GM21381 (cell line): ENCODE measurements around the gene OXSR1.
"Not testable (repeated sequence)": the region's sequence is repeated elsewhere in the genome, so short reads cannot be mapped to it uniquely, and the experiment has no call there.

Experiments used
- ATAC-seq: cut with Tn5 transposase; IDR thresholded peaks from one replicate; pipeline ENCODE4 v1.9.1; 2021; ENCODE audit warnings: mild to moderate bottlenecking, moderate library complexity; ENCODE audit not compliant: unreplicated experiment

Gene OXSR1

DNA sequence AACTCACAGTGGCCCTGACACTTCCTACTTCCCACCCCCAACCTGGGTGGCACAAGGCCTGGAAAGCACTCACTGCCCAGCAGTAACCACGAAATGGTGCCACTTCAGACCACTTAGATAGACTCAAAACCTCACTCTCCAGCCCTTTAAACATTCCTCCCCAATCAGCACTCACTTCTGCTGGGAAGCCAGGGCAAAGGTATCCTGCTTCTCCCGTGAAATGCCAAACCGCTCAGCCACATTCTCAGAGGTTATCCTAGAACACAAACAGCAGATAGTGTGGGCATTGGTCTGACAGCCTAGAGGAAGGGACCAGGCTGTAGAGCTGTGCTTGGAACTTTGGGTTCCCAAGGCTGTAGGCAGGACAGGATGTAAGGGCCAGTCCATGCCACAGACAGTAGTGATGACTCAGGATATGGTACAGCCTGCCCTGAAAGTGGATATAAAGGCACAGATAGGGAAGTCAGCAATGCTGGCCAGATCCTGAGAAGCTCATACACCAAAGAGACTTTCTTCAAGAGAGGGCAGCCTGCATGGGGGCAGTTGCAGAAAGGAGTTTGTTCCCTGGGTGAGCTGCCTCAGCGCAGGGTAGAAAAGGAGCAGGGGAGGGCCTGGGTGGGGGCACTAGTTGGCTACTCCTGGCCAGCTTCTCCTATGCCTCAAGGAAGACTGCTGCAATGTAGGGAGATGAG, 37.6 kb upstream of the OXSR1 start:
- ATAC-seq = no peak

- ATAC-seq = no peak
Observed at GRCh38 chr3:38128303-38128655, 37.1 kb upstream of the OXSR1 start.

DNA sequence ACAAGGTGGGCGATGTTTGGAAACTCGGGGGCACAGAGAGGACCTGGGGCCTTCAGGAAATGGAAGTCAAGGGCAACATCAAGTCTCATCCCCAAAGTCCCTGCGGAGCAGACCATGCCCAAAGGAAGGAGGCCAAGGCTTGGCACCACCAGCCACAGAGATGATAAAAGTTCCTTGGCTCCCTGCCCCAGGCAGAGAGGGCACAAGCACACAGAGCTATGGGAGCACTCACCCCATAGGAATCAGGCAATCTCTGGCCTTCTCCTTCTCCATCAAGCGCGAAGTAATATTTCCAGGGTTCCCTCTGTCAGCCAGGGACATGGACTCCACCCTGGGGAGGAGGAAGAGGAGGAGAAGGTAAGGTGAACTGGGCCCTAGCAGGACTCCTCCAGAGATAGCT, 36.3 kb upstream of the OXSR1 start:
- ATAC-seq = no peak

- ATAC-seq = no peak
Observed at GRCh38 chr3:38130631-38131065, 34.7 kb upstream of the OXSR1 start.

- no peak for ATAC-seq
Observed at GRCh38 chr3:38131621-38132369, 33.5 kb upstream of the OXSR1 start.

DNA sequence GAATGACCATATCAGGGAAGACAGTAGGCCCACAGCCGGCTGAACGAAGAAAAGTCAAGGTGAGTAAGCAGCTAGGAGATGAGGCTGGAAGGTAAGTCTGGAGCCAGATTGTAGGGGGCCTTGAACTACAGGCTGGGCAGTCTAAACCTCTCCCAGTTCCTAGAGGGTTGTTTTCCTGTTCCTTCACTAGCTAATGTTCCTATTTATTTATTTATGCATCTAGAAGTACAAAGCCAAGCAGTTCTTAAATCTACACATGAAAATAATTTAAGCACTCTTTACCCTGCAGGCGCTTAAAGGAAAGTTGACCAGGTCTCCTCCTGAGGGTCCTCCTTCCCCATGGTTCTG, 32.2 kb upstream of the OXSR1 start:
- ATAC-seq = no peak

DNA sequence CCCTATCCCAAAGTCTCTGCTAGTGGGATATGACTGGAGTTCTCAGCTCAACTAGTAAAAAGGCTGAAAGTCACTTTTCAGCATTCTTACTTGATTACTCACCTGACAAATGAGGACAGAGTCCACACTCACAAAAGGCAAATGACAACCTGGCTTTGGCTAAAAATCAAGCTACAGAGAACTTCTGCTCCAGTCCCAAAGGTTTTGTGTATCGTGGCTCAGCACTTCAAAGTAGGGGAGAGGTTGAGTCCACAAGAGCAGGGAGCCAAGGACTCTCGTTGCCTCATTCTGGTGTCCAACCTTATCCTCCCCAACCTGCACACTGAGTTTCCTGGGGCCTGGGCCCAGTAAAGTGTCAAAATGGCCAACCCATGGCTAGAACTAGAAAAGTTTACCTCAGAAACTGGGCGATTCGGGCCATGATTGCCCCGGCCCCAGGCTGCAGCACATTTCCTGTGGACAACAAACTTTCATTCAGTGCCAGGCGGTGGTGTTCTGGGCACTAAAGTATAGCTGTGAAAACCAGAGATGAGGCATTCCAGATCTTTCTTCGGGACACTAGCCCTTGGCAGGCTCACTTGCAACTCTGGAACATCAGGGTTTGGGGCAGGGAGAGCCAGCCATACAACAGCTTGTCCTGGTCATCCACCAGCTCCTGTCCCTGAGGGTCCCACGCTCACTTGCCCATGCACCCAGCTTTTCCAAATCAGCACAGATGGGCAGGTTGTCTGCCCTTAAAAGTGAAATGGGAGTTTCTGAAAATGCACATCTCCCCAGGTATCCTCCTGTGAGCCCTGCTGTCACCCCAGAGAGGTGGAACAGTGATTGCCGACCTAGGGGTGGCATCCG, 31.6 kb upstream of the OXSR1 start:
- ATAC-seq = no peak

DNA sequence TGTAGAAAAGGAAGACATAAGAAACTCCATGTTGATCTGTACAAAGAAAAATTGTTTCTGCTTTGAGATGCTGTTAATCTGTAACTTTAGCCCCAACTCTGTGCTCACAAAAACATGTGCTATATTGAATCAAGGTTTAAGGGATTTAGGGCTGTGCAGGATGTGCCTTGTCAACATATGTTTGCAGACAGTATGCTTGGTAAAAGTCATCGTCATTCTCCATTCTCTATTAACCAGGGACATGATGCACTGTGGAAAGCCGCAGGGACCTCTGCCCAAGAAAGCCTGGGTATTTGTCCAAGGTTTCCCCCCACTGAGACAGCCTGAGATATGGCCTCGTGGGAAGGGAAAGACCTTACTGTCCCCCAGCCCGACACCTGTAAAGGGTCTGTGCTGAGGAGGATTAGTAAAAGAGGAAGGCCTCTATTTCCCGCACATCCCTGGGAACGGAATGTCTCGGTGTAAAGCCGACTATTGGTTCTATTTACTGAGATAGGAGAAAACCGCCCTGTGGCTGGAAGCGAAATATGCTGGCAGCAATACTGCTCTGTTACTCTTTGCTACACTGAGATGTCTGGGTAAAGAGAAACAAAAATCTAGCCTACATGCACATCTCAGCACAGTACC, 30.7 kb upstream of the OXSR1 start:
- not testable (repeated sequence) for ATAC-seq

DNA sequence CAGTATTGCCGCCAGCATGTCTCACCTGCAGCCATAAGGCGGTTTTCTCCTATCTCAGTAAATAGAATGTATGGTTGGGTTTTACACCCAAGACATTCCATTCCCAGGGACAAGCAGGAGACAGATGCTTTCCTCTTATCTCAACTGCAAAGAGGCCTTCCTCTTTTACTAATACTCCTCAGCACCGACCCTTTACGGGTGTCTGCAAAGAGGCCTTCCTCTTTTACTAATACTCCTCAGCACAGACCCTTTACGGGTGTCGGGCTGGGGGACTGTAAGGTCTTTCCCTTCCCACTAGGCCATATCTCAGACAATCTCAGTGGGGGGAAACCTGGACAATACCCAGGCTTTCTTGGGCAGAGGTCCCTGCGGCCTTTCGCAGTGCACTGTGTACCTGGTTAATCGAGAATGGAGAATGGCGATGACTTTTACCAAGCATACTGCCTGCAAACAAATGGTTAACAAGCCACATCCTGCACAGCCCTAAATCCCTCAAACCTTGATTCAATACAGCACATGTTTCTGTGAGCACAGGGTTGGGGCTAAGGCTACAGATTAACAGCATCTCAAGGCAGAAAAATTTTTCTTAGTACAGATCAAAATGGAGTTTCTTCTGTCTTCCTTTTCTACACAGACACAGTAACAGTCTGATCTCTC, 29.6 kb upstream of the OXSR1 start:
- ATAC-seq = not testable (repeated sequence)

- ATAC-seq = no peak
Observed at GRCh38 chr3:38136393-38136776, 29.0 kb upstream of the OXSR1 start.

DNA sequence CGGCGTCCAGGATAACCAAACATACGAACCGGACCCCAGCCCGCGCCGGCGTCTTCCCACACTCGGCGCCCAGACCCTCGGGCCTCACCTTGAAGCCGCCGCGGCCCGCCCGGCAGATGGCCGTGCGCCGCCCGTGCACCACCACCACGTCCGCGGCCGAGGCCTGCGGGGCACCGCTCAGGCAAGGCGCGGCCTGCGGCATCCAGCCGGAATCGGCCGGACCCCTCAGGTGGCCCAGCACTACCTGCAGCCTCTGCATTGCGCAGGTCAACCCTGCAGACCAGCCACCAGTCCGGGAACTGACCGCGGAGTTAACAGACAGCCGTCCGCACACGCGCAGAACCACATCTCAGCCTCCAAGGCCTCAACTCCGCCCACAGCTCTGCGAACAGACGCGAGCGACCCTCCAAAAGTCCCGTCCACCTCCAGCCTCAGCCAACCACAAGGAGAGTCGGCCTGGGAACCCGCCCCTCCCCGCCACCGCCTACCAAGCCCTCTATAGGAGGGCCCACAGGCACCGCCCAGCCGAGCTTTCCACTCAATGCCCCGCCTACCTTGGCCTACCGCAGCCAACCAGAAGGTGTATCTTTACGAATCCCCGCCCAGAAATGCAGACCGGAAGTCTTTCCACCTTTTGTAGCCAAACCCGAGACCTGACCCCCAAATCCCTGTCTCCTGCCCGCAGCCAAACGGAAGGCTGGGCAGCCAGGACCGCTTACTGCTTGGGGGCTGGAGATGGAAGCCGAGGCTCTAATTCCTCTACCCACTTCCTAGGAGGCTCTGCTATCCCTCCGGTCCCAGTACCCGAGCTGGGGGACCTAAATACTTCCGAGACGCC, 28.3 kb upstream of the OXSR1 start, which contains the start of gene ACAA1:
ACAA1 (minus strand) TSS at position 351 of the 838 bp plus-strand sequence; CDS start at position 259, 92 bp downstream.
- peak; percentile 87 for ATAC-seq

DNA sequence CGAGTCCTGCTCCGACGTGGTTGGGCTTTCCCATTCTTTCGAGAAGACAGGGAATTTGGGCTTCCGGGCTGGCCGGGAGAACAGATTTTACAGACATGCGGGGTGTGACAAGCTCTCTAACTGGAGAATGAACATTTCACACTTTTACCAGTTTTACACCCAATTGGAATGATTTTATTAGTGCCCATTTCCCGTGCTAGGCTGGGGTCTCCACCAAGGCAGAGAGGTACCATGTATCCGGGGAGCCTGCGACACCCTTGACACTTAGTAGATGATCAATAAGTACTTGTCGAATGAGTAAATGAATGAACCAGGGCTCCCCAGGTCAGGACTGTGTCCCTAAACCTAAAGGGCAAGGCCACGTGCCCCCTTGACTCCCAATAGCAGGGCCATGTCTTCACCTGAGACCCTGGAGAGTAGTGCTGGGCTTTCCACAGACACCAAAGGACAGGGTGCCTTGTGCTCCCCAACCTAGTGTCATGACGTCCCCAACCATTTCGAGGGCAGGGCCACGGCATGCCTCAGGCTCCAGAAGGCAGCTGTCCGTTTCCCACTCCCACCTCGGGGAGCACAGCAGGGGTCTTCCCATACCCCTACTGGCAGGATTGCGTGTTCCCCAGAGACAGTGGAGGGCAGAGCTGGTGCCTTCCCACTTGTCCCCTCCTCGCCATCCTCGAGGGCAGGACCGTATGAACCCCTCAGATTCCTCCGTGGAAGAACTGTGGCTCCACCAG, 27.6 kb upstream of the OXSR1 start:
- no peak for ATAC-seq

DNA sequence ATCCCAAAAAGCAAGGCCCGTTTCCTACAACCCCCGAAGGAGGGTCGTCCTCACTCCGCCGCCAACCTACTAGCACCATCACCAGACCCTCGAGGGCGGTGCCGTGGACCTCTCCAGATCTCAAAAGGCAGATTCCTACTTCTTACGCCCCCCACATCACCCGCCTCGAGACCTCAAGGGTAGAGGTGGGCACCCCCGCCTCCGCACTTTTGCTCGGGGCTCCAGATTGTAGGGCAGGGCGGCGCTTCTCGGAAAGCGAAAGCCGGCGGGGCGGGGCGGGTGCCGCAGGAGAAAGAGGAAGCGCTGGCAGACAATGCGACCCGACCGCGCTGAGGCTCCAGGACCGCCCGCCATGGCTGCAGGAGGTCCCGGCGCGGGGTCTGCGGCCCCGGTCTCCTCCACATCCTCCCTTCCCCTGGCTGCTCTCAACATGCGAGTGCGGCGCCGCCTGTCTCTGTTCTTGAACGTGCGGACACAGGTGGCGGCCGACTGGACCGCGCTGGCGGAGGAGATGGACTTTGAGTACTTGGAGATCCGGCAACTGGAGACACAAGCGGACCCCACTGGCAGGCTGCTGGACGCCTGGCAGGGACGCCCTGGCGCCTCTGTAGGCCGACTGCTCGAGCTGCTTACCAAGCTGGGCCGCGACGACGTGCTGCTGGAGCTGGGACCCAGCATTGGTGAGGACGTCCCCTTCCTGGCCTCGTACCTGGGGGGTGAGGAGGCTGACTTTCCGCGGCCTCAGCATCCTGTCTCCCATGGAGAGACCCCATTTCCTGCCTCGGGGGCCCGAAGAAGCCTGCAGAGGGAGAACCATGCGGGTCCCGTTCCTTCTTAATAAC, 26.8 kb upstream of the OXSR1 start, which contains the start of gene MYD88:
MYD88 (plus strand) TSS at position 313 of the 842 bp plus-strand sequence; CDS start at position 353, 40 bp downstream.
- ATAC-seq = peak; percentile 46

GRCh38 chr3:38139191-38139590, 26.1 kb upstream of the OXSR1 start:
- ATAC-seq = no peak

DNA sequence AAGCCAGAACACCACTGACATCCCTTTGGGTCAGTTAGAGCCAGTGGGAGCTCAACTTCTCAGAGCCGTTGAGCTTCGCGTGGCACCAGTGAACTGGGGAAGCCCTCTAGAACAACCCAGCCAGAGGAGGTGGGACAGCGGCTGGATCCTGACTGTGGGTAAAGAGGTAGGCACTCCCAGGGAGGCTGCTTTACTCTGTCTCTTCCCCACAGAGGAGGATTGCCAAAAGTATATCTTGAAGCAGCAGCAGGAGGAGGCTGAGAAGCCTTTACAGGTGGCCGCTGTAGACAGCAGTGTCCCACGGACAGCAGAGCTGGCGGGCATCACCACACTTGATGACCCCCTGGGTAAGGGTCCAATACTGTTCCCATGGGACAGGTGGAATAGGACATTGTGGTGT, 25.7 kb upstream of the OXSR1 start:
- no peak for ATAC-seq

DNA sequence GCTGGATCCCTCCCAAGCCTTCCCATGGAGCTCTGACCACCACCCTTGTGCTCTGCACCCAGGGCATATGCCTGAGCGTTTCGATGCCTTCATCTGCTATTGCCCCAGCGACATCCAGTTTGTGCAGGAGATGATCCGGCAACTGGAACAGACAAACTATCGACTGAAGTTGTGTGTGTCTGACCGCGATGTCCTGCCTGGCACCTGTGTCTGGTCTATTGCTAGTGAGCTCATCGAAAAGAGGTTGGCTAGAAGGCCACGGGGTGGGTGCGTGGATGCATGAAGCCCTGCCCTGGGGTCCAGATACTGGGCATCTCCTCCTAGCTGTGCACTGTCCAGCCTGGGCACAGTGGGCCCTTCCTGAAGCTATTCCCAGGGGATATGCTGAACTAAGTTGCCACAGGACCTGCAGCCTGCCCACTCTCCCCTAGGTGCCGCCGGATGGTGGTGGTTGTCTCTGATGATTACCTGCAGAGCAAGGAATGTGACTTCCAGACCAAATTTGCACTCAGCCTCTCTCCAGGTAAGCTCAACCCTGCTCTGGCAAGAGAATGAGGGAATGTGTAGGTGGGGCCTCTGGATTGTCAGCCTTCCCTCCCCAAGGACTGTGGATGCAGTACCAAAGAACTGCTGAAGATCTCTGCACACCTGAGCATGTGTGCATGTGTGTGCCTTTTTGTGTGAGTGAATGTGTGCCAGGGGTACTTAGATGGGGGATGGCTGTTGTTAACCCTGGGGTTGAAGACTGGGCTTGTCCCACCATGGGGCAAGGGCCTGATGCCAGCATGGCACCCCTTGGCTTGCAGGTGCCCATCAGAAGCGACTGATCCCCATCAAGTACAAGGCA, 24.8 kb upstream of the OXSR1 start:
- no peak for ATAC-seq
